RWPE1 (cell line): Measurements from ENCODE around the gene IMPA2.
"Not testable (repeated sequence)": the region's sequence is repeated elsewhere in the genome, so short reads cannot be mapped to it uniquely, and the experiment has no call there.

Experiments
- CTCF ChIA-PET: fragments of 350-600 bp; sonication (Branson Sonifier 250); formaldehyde crosslinking; extraction: SDS; loops from one replicate; lab custom pipeline; 2021; lab: Yijun Ruan, JAX
- POLR2A ChIA-PET: fragments of 400-600 bp; formaldehyde crosslinking; extraction: SDS; loops from one replicate; lab custom pipeline; 2020; ENCODE audit warnings: antibody characterized with exemption; ENCODE audit not compliant: low non-redundant PET; lab: Yijun Ruan, JAX
- DNase-seq: peaks from one replicate; pipeline ENCODE4 v3.0.0; 2012; ENCODE audit warnings: low spot score
- H3K27ac ChIP-seq: fragments of 450-650 bp; 2 replicates; pipeline ENCODE4 v1.5.1; 2017
- TF ChIP-seq, protein P1 (sequence below): fragments of 450-650 bp; conservative IDR thresholded peaks from 2 replicates; pipeline ENCODE4 v1.5.1; 2017; ENCODE audit warnings: low read depth, mild to moderate bottlenecking

Gene IMPA2

GRCh38 chr18:12066910-12067511, 85.7 kb downstream of the IMPA2 start:
- no peak for DNase-seq
- POLR2A ChIA-PET = no interaction called here
- TF ChIP-seq, protein P1, sequence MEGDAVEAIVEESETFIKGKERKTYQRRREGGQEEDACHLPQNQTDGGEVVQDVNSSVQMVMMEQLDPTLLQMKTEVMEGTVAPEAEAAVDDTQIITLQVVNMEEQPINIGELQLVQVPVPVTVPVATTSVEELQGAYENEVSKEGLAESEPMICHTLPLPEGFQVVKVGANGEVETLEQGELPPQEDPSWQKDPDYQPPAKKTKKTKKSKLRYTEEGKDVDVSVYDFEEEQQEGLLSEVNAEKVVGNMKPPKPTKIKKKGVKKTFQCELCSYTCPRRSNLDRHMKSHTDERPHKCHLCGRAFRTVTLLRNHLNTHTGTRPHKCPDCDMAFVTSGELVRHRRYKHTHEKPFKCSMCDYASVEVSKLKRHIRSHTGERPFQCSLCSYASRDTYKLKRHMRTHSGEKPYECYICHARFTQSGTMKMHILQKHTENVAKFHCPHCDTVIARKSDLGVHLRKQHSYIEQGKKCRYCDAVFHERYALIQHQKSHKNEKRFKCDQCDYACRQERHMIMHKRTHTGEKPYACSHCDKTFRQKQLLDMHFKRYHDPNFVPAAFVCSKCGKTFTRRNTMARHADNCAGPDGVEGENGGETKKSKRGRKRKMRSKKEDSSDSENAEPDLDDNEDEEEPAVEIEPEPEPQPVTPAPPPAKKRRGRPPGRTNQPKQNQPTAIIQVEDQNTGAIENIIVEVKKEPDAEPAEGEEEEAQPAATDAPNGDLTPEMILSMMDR = no peak
- H3K27ac ChIP-seq = no peak overlapping the region
- CTCF ChIA-PET = no interaction called here

- TF ChIP-seq, protein P1 = no peak
- POLR2A ChIA-PET = no interaction called here
- CTCF ChIA-PET = interaction anchor here (1.1 kb wide), 1 partner anchor 15 kb away, joined by 3 read pairs; no protein-coding TSS in a partner anchor
These were observed 86.4 kb downstream of the IMPA2 start for GRCh38 chr18:12067671-12068070.

DNA sequence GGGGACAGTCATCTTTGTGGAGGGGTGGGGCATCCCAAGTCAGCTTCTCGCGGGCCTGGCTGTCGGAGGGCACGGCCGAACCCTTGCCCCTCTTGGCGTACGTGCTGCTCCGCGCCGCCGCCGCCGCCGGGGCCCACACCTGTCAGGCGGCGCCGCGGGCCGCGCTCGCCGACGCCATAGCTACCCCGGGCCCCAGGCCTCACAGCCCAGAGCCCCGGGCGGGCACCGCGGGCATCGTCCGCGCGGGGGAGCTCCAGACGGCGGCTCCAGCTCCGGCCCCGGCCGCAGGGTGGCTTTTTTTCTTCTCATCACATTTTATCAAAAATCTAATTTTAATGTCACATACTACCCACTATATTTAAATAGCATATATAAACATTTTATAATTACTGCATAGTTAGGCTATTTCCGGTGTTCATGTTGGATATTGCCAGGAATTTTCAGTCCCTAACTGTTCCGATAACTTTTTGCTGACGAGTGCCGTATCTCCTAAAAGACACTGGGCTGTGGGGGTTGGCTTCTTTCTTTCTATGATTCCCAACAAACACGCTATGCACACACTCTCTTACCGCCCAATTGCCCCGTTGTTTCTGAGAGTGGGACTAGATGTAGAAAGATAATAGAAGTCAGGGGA, 87.1 kb downstream of the IMPA2 start:
- H3K27ac ChIP-seq, POLR2A ChIA-PET, DNase-seq: not testable (repeated sequence)
- CTCF ChIA-PET = interaction anchor here (1.1 kb wide), 1 partner anchor 14 kb away, joined by 3 read pairs; no protein-coding TSS in a partner anchor

More at GRCh38 chr18:12067671-12068070, 86.4 kb downstream of the IMPA2 start:
- DNase-seq = no peak
- H3K27ac ChIP-seq = no peak overlapping the region

DNA sequence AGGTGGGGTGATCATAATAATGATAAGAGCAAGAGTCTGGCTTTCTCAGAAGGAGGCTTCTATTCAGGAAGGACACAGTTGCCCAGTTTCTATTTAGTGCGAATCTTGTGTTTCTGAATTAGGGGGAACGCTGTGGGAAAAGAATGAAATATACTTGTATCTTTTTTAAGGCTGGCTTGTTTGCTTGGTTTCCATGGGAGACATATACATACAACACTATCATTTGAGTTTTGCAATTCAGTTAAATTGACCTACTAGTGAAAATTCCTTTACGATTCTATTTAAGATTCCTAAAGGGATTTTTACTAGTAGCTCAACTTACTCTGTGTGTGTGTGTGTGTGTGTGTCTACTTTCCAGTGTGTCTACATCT, 87.6 kb downstream of the IMPA2 start:
- TF ChIP-seq, protein P1 = no peak
- no peak overlapping the region for H3K27ac ChIP-seq
- ChIA-PET POLR2A (no interaction called here), CTCF (interaction anchor here (1.1 kb wide), 1 partner anchor 14 kb away, joined by 3 read pairs; no protein-coding TSS in a partner anchor)
- DNase-seq = no peak

DNA sequence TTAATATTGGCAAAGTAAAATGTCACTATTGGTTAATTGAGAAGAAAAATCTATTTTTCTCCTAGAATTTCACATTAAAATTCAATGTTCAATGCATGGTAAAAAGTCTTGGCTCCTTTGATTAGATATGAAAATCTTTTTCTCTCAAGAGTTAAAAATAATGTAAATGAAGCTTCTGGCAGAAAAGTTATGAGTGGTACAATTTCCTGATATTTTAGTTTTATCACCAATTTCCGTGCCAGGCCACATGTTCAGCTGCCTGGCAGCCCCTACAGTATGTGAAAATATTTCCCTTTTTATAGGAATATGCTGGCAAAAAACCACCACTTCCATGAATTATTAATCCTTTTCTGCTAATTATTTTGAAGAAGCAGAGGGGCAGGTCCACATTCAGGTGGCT, 89.8 kb downstream of the IMPA2 start:
- CTCF ChIA-PET = interaction anchor here (0.7 kb wide), 1 partner anchor 196 kb away, joined by 3 read pairs; no protein-coding TSS in a partner anchor
- H3K27ac ChIP-seq, DNase-seq, POLR2A ChIA-PET: not testable (repeated sequence)

GRCh38 chr18:12072996-12073395, 91.7 kb downstream of the IMPA2 start:
- no peak for DNase-seq
- no peak overlapping the region for H3K27ac ChIP-seq
- POLR2A ChIA-PET = no interaction called here
- CTCF ChIA-PET = no interaction called here
- TF ChIP-seq, protein P1 = no peak

DNA sequence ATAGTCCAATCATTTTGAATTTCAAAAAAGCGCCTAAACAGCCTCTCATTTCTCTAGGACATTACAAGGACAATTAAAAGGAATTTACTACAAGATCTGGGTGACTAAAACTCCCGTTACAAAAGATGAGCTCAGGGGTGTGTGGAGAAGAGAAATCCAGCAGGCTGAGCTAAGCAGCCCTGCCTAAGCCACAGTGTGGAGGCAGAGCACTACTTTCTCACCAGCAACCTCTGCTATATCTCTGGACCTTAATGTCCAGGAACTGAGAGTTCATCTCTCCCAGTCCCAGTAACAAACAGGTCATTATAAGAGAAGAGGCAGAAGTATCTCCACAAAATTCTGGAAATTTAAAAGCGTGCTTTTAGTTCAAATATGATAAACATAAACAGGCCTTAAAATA, 93.4 kb downstream of the IMPA2 start:
- POLR2A ChIA-PET = no interaction called here
- CTCF ChIA-PET = interaction anchor here (0.6 kb wide), 1 partner anchor 172 kb away, joined by 3 read pairs; no protein-coding TSS in a partner anchor
- TF ChIP-seq, protein P1 = no peak
- no peak overlapping the region for H3K27ac ChIP-seq
- no peak for DNase-seq
